GM12878 (cell line): Measurements from ENCODE around the gene PDZRN3. TPM values are rescaled to one million over a fixed set of nuclear protein-coding genes. Genes with fewer than 3 reads are reported as not detected.

Source experiments
- ATF7 ChIP-seq: fragments of 450-650 bp; IDR thresholded peaks from 2 replicates; pipeline ENCODE4 v1.6.1; 2016; ENCODE audit warnings: low read depth, mild to moderate bottlenecking
- BACH1 ChIP-seq: fragments of 450-650 bp; IDR thresholded peaks from 2 replicates; pipeline ENCODE4 v1.6.1; 2017; ENCODE audit warnings: mild to moderate bottlenecking, borderline replicate concordance
- BMI1 ChIP-seq: fragments of 450-650 bp; IDR thresholded peaks from 2 replicates; pipeline ENCODE4 v1.6.1; 2016; ENCODE audit warnings: mild to moderate bottlenecking, moderate library complexity, borderline replicate concordance
- BRCA1 ChIP-seq: IDR thresholded peaks from 2 replicates; pipeline ENCODE4 v1.6.1; 2011; ENCODE audit warnings: low read depth, low read length, improper control_type of control experiment
- CBFB ChIP-seq: IDR thresholded peaks from 2 replicates; pipeline ENCODE4 v1.6.1; 2016; ENCODE audit warnings: antibody characterized with exemption, low read depth
- CBX5 ChIP-seq: sonication (generic); IDR thresholded peaks from 2 replicates; pipeline ENCODE4 v1.6.1; 2016; ENCODE audit warnings: low read depth, moderate library complexity, mild to moderate bottlenecking, inconsistent platforms
- CREB1 ChIP-seq: IDR thresholded peaks from 2 replicates; pipeline ENCODE4 v1.6.1; 2012; ENCODE audit warnings: low read depth, mild to moderate bottlenecking, inconsistent platforms
- FOXM1 ChIP-seq: IDR thresholded peaks from 2 replicates; pipeline ENCODE4 v1.6.1; 2012; ENCODE audit warnings: low read depth, mild to moderate bottlenecking, inconsistent platforms, low read length, moderate library complexity
- GATAD2B ChIP-seq: fragments of 450-650 bp; conservative IDR thresholded peaks from 2 replicates; pipeline ENCODE4 v1.6.1; 2017; ENCODE audit warnings: low read depth, mild to moderate bottlenecking, moderate library complexity
- JUNB ChIP-seq: IDR thresholded peaks from 2 replicates; pipeline ENCODE4 v1.6.1; 2016; ENCODE audit warnings: antibody characterized with exemption, mild to moderate bottlenecking
- MEF2B ChIP-seq: fragments of 450-650 bp; IDR thresholded peaks from 2 replicates; pipeline ENCODE4 v1.6.1; 2018; ENCODE audit warnings: mild to moderate bottlenecking, moderate library complexity; ENCODE audit not compliant: partially characterized antibody, poor library complexity, severe bottlenecking
- NR2C1 ChIP-seq: fragments of 450-650 bp; IDR thresholded peaks from 2 replicates; pipeline ENCODE4 v1.6.1; 2017; ENCODE audit warnings: antibody characterized with exemption, mild to moderate bottlenecking, moderate library complexity
- NR2F1 ChIP-seq: fragments of 450-650 bp; conservative IDR thresholded peaks from 2 replicates; pipeline ENCODE4 v1.6.1; 2017; ENCODE audit warnings: mild to moderate bottlenecking
- PAX5 ChIP-seq: IDR thresholded peaks from 2 replicates; pipeline ENCODE4 v1.6.1; 2011; ENCODE audit warnings: low read depth, low read length, borderline replicate concordance
- PAX8 ChIP-seq: fragments of 450-650 bp; IDR thresholded peaks from 2 replicates; pipeline ENCODE4 v1.6.1; 2017; ENCODE audit warnings: mild to moderate bottlenecking, moderate library complexity
- PML ChIP-seq: IDR thresholded peaks from 2 replicates; pipeline ENCODE4 v1.6.1; 2012; ENCODE audit warnings: low read length, inconsistent platforms
- POU2F2 ChIP-seq: IDR thresholded peaks from 3 replicates; pipeline ENCODE4 v1.6.1; 2011; ENCODE audit warnings: low read depth, mild to moderate bottlenecking, low read length, borderline replicate concordance
- RCOR1 ChIP-seq: conservative IDR thresholded peaks from 2 replicates; pipeline ENCODE4 v1.6.1; 2012; ENCODE audit warnings: low read depth, low read length, improper control_type of control experiment
- RUNX3 ChIP-seq: IDR thresholded peaks from 2 replicates; pipeline ENCODE4 v1.6.1; 2012; ENCODE audit warnings: low read length, inconsistent platforms
- SIN3A ChIP-seq: IDR thresholded peaks from 2 replicates; pipeline ENCODE4 v1.6.1; 2012; ENCODE audit warnings: low read depth, low read length, improper control_type of control experiment
- STAT1 ChIP-seq: fragments of 450-650 bp; conservative IDR thresholded peaks from 2 replicates; pipeline ENCODE4 v1.6.1; 2014; ENCODE audit warnings: antibody characterized with exemption, mild to moderate bottlenecking
- TBL1XR1 ChIP-seq: IDR thresholded peaks from 2 replicates; pipeline ENCODE4 v1.6.1; 2012; ENCODE audit warnings: low read depth, low read length, improper control_type of control experiment
- TCF12 ChIP-seq: IDR thresholded peaks from 2 replicates; pipeline ENCODE4 v1.6.1; 2011; ENCODE audit warnings: low read depth, mild to moderate bottlenecking, low read length
- TCF7 ChIP-seq: IDR thresholded peaks from 2 replicates; pipeline ENCODE4 v1.6.1; 2014; ENCODE audit warnings: antibody characterized with exemption, borderline replicate concordance
- ZNF24 ChIP-seq: fragments of 450-650 bp; IDR thresholded peaks from 2 replicates; pipeline ENCODE4 v1.6.1; 2017; ENCODE audit warnings: antibody characterized with exemption, mild to moderate bottlenecking
- polyA plus RNA-seq, 11 experiments: library from polyadenylated mRNA; depleted of rRNA in 4 of 11; unstranded in 6 of 11; stranded (reverse) in 5 of 11; fragments of >200 nt; fragmentation: Nextera tagmentation in 4 of 11; fragmentation: Illumina TruSeq in 1 of 11; extraction: Ambion mirVana in 4 of 11; extraction: Trizol in 1 of 11; gene quantifications; 1 replicate in 1 of 11; 2 replicates in 10 of 11; pipeline versions ENCODE4 v1.2.1 to v1.2.3, GENCODE V29; 2011 to 2016; ENCODE audit warnings: inconsistent platforms in 2 of 11, missing spikeins in 2 of 11, low read depth in 1 of 11
- total RNA-seq, 4 experiments: library from RNA; depleted of rRNA in 3 of 4; stranded (reverse); fragments of >200 nt in 3 of 4; fragmentation: Illumina TruSeq in 1 of 4; extraction: Trizol in 1 of 4; gene quantifications; 2 replicates each; pipeline versions ENCODE4 v1.2.1 to v1.2.3, GENCODE V29; 2013 to 2021
- TF ChIP-seq, protein P1 (sequence below): fragments of 450-650 bp; formaldehyde crosslinking; IDR thresholded peaks from 2 replicates; pipeline ENCODE4 v1.5.0; 2022; ENCODE audit warnings: mild to moderate bottlenecking, missing genetic modification characterization
- TF ChIP-seq, protein P2 (sequence below): fragments of 450-650 bp; formaldehyde crosslinking; IDR thresholded peaks from 2 replicates; pipeline ENCODE4 v1.4.0; 2022; ENCODE audit warnings: mild to moderate bottlenecking, moderate library complexity

Gene PDZRN3
- total and polyA plus RNA-seq, 10 of the 15 experiments (the other 5 are each of a cell fraction or from before 2014, with no cell fraction given), result 0.07 to 0.37 (median 0.12) TPM; not detected in 6

DNA sequence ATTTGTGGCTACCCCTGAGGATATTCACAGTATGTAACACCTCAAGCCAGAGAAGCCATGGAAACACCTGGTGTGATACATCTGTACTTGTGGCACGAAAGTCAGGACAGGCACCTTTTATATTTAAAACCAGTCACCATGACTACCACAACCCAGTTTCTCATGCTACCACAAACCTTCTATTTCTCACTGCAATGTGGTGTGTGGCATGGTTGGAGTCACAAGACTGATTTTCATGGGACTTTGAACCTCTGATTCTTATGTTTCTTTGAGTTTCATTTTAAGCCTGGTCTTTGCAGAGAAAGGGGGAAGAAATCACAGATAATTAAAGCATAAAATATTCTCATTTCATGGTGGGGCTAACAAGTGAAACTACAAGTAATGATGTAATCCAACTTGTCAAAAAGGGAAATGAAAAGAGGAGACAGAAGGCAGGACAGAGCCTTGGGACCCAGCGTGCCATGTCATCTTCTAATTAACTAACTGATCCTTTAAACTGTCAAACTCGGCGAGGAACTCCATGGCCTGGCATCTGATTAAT, 175.9 kb downstream of the PDZRN3 start (continued):
- TF ChIP-seq CBFB (peak; percentile 56; the same call in 1 of the 2 replicates), ATF7 (peak; percentile 99), RCOR1 (0 out of 2 replicates have a peak, but pooled peaks have one; percentile 90), FOXM1 (peak; percentile 93), SIN3A (no peak), TCF12 (peak; percentile 96), PML (peak; percentile 65), GATAD2B (0 out of 2 replicates have a peak, but pooled peaks have one; percentile 3), ZNF24 (no peak), JUNB (peak; percentile 70), BACH1 (no peak), NR2C1 (no peak), PAX8 (no peak), BMI1 (peak; percentile 97), STAT1 (no peak), RUNX3 (peak; percentile 95), NR2F1 (peak; percentile 65), BRCA1 (no peak), CBX5 (0 out of 2 replicates have a peak, but pooled peaks have one; percentile 70), TCF7 (peak; percentile 65; the same call in 1 of the 2 replicates), MEF2B (peak; percentile 91), PAX5 (peak; percentile 91), TBL1XR1 (peak; percentile 70; the same call in 1 of the 2 replicates), POU2F2 (peak; percentile 39; the same call in 1 of the 3 replicates), CREB1 (0 out of 2 replicates have a peak, but pooled peaks have one; percentile 42)
- TF ChIP-seq, protein P1, sequence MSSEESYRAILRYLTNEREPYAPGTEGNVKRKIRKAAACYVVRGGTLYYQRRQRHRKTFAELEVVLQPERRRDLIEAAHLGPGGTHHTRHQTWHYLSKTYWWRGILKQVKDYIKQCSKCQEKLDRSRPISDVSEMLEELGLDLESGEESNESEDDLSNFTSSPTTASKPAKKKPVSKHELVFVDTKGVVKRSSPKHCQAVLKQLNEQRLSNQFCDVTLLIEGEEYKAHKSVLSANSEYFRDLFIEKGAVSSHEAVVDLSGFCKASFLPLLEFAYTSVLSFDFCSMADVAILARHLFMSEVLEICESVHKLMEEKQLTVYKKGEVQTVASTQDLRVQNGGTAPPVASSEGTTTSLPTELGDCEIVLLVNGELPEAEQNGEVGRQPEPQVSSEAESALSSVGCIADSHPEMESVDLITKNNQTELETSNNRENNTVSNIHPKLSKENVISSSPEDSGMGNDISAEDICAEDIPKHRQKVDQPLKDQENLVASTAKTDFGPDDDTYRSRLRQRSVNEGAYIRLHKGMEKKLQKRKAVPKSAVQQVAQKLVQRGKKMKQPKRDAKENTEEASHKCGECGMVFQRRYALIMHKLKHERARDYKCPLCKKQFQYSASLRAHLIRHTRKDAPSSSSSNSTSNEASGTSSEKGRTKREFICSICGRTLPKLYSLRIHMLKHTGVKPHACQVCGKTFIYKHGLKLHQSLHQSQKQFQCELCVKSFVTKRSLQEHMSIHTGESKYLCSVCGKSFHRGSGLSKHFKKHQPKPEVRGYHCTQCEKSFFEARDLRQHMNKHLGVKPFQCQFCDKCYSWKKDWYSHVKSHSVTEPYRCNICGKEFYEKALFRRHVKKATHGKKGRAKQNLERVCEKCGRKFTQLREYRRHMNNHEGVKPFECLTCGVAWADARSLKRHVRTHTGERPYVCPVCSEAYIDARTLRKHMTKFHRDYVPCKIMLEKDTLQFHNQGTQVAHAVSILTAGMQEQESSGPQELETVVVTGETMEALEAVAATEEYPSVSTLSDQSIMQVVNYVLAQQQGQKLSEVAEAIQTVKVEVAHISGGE, result no peak
- TF ChIP-seq, protein P2, sequence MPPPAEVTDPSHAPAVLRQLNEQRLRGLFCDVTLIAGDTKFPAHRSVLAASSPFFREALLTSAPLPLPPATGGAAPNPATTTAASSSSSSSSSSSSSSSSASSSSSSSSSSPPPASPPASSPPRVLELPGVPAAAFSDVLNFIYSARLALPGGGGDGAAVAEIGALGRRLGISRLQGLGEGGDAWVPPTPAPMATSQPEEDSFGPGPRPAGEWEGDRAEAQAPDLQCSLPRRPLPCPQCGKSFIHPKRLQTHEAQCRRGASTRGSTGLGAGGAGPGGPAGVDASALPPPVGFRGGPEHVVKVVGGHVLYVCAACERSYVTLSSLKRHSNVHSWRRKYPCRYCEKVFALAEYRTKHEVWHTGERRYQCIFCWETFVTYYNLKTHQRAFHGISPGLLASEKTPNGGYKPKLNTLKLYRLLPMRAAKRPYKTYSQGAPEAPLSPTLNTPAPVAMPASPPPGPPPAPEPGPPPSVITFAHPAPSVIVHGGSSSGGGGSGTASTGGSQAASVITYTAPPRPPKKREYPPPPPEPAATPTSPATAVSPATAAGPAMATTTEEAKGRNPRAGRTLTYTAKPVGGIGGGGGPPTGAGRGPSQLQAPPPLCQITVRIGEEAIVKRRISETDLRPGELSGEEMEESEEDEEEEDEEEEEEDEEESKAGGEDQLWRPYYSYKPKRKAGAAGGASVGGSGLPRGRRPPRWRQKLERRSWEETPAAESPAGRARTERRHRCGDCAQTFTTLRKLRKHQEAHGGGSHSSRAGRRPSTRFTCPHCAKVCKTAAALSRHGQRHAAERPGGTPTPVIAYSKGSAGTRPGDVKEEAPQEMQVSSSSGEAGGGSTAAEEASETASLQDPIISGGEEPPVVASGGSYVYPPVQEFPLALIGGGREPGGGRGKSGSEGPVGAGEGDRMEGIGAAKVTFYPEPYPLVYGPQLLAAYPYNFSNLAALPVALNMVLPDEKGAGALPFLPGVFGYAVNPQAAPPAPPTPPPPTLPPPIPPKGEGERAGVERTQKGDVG, result no peak
